BE2C (cell line): ENCODE measurements around the gene METTL22.

Experiments used
- DNase-seq: peaks from one replicate; pipeline ENCODE4 v3.0.0-alpha.2; 2020
- H3K27me3 ChIP-seq: fragments of 250-450 bp; sonication (Bioruptor Pico); 2 replicates; pipeline ENCODE4 v1.5.1; 2020; ENCODE audit warnings: mild to moderate bottlenecking
- H3K36me3 ChIP-seq: fragments of 250-450 bp; sonication (Bioruptor Pico); 2 replicates; pipeline ENCODE4 v1.5.1; 2020; ENCODE audit warnings: mild to moderate bottlenecking
- H3K4me1 ChIP-seq: fragments of 250-450 bp; sonication (Bioruptor Pico); 2 replicates; pipeline ENCODE4 v1.5.1; 2020
- H3K4me3 ChIP-seq: 2 replicates; pipeline ENCODE4 v1.5.1; 2011; ENCODE audit warnings: low read depth, low read length
- H3K9me3 ChIP-seq: fragments of 250-450 bp; sonication (Bioruptor Pico); 2 replicates; pipeline ENCODE4 v1.5.1; 2020
- TF ChIP-seq, protein P1 (sequence below): IDR thresholded peaks from 2 replicates; pipeline ENCODE4 v1.5.1; 2012; ENCODE audit warnings: mild to moderate bottlenecking, low read depth, low read length

METTL22 gene

DNA sequence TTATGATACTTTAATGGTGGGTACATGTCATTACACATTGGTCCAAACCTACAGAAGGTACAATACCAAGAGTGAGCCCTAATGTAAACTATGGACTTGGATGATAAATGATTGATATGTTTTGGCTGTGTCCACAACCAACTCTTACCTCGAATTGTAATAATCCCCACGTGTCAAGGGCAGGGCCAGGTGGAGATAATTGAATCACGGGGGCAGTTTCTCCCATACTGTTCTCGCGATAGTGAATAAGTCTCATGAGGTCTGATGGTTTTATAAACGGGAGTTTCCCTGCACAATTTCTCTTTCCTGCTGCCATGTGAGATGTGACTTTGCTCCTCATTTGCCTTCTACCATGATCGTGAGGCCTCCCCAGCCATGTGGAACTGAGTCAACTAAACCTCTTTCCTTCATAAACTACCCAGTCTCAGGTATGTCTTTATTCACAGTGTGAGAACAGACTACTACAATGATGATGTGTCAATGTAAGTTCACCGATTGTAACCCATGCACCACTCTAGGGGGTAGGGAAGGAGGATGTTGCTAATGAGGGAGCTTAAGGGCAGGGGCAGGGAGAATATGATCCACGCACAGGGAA lies 7.0 kb upstream of the METTL22 start:
- Histone ChIP-seq H3K36me3 (no peaks in the 10 kb centered on the region), H3K4me1 (no peaks in the 10 kb centered on the region; the same call in 1 of the 2 replicates), H3K9me3 (no peaks in the 10 kb centered on the region), H3K4me3 (no peak overlapping the region), H3K27me3 (no peaks in the 10 kb centered on the region)
- TF ChIP-seq, protein P1, sequence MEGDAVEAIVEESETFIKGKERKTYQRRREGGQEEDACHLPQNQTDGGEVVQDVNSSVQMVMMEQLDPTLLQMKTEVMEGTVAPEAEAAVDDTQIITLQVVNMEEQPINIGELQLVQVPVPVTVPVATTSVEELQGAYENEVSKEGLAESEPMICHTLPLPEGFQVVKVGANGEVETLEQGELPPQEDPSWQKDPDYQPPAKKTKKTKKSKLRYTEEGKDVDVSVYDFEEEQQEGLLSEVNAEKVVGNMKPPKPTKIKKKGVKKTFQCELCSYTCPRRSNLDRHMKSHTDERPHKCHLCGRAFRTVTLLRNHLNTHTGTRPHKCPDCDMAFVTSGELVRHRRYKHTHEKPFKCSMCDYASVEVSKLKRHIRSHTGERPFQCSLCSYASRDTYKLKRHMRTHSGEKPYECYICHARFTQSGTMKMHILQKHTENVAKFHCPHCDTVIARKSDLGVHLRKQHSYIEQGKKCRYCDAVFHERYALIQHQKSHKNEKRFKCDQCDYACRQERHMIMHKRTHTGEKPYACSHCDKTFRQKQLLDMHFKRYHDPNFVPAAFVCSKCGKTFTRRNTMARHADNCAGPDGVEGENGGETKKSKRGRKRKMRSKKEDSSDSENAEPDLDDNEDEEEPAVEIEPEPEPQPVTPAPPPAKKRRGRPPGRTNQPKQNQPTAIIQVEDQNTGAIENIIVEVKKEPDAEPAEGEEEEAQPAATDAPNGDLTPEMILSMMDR = no peak
- DNase-seq = no peak

DNA sequence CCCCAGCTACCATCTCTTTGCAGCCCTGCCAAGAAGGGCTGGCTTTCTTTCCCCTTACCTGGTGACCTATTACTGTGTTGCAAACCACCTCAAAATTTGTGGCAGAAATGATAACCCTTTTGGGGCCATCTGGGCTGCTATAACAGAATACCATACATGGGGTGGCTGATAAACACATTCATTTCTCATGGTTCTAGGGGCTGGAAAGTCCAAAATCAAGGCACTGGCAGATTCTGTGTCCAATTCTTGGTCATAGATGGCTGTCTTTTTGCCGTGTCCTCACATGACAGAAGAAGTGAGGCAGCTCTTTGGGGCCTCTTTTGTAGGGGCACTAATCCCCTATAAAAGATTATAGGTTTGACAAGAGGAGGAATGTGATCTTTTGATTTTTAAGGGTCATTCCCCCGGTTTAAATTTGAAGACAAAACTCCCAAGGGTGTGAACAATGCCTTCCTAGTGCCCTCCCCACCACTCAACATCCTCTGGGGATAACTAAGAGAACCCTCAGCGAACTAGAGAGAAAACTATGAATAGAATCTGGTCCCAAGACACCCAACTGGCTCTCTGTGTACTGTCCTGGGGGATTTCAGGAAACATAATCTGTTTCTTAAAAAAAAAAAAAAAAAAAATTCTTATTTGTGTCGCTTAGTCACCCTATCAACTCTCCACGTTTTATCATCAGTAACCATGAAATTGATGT lies 1.7 kb upstream of the METTL22 start:
- TF ChIP-seq, protein P1 = no peak
- Histone ChIP-seq H3K9me3 (no peaks in the 10 kb centered on the region), H3K4me3 (no peak overlapping the region), H3K4me1 (no peaks in the 10 kb centered on the region; the same call in 1 of the 2 replicates), H3K27me3 (no peaks in the 10 kb centered on the region), H3K36me3 (no peaks in the 10 kb centered on the region)
- DNase-seq = no peak

DNA sequence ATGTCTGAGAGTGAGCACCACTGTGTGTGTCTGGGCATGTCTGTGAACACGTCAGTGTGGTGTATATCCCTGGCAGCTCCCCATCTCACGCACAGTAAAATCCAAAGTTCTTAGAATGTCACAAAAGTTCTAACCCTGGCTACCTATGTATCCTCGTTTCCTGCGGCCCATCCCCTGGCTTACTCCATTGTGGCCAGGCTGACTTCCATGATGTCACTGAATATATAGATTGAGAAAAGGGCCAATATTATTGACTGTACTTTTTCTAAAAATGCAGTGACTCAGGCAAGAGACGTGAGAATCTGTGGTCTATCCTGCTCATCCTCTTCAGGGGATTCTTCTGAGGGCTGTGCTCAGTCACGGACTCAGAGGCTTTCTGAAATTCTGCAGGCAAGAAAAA lies 963 bp upstream of the METTL22 start:
- no peak for DNase-seq
- no peaks in the 10 kb centered on the region for H3K27me3 ChIP-seq
- no peaks in the 10 kb centered on the region; the same call in 1 of the 2 replicates for H3K4me1 ChIP-seq
- H3K36me3 ChIP-seq = peaks cover 2% of the 10 kb centered on the region
- TF ChIP-seq, protein P1 = no peak
- H3K4me3 ChIP-seq = no peak overlapping the region
- H3K9me3 ChIP-seq = no peaks in the 10 kb centered on the region

DNA sequence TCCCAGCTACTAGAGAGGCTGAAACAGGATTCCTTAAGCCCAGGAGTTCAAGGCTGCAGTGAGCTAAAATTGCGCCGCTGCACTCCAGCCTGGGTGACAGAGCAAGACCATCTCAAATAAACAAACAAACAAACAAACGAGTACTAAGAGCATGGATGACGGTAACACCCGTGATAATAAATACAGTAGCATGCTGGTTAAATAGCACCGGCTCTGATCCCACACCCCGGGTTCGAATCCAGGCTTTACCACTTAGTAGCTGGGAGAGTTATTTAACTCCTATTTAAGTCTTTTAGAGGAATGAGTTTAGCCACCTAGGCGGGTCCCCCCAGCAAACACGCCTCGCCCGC lies 301 bp upstream of the METTL22 start:
- TF ChIP-seq, protein P1 = no peak
- Histone ChIP-seq H3K27me3 (no peaks in the 10 kb centered on the region), H3K36me3 (peaks cover 9% of the 10 kb centered on the region), H3K4me1 (no peaks in the 10 kb centered on the region; the same call in 1 of the 2 replicates), H3K4me3 (peak overlapping the region; percentile 95), H3K9me3 (no peaks in the 10 kb centered on the region)
- DNase-seq = no peak

DNA sequence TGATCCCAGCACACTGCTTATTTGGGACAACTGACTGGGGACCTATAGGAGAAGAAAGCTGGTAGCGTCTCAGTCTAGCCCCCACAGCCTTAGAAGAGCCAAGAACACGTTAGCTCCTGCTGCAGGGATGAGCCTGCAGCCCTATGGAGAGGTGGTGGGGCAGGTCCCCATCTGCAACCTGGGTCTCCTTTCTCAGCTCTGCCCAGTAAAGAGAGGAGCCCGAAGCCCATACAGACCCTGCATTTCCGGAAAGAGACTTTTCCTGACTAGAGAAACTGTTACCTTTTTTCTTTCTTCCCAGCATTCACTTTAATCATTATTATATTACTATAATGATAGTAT lies 788 bp downstream of the METTL22 start:
- DNase-seq = no peak
- peaks cover 14% of the 10 kb centered on the region for H3K36me3 ChIP-seq
- H3K9me3 ChIP-seq = no peaks in the 10 kb centered on the region
- H3K4me3 ChIP-seq = peak overlapping the region; percentile 95
- no peaks in the 10 kb centered on the region; the same call in 1 of the 2 replicates for H3K4me1 ChIP-seq
- TF ChIP-seq, protein P1 = no peak
- H3K27me3 ChIP-seq = no peaks in the 10 kb centered on the region

DNA sequence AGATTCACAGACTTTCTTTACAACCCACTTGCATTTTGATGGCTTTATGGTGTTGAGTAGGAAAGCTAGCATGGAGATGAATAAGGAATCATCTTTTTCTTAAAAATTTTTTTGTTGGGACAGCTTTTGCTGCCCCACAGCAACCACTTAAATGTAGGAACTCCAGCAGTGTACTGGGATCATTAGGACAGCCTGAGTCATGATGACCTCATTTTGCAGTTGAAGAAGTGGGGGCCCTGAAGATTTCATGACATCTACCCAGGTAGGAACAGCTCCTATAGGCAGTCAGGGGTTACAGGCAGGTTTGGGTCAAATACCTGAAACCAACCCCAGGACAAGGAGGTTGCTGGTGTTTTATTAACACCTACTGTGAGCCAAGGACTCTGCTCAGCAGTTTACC lies 2.1 kb downstream of the METTL22 start:
- no peak for DNase-seq
- Histone ChIP-seq H3K4me1 (no peaks in the 10 kb centered on the region; the same call in 1 of the 2 replicates), H3K9me3 (no peaks in the 10 kb centered on the region), H3K27me3 (no peaks in the 10 kb centered on the region), H3K36me3 (peaks cover 27% of the 10 kb centered on the region), H3K4me3 (no peak overlapping the region)
- TF ChIP-seq, protein P1 = no peak
